Stimulated activated CD8-positive, alpha-beta memory T cell treated with anti-CD3 and anti-CD28 coated beads, Interleukin-7, amount 100 ng/mL, for 1 hour (primary cell): ENCODE data around the gene KLHL22.
"Not testable (repeated sequence)": the region's sequence is repeated elsewhere in the genome, so short reads cannot be mapped to it uniquely, and the experiment has no call there.

ENCODE experiments used
- DNase-seq, 2 donors: peaks; one replicate each; pipeline ENCODE4 v3.0.0-alpha.2; 2020; ENCODE audit warnings: low read depth in 2 of 2

The KLHL22 gene

GRCh38 chr22:20524004-20524481 is 28.4 kb upstream of the KLHL22 start:
- no peak for DNase-seq

GRCh38 chr22:20523086-20523983 is 27.7 kb upstream of the KLHL22 start:
- DNase-seq, result no peak

- no peak for DNase-seq
Measured at GRCh38 chr22:20522134-20523004, 26.8 kb upstream of the KLHL22 start.

GRCh38 chr22:20520093-20520511 is 24.5 kb upstream of the KLHL22 start:
- no peak for DNase-seq

GRCh38 chr22:20519558-20519957 is 24.0 kb upstream of the KLHL22 start:
- no peak for DNase-seq

- no peak for DNase-seq
Measured at GRCh38 chr22:20517841-20518592, 22.4 kb upstream of the KLHL22 start.

GRCh38 chr22:20517422-20517821 is 21.8 kb upstream of the KLHL22 start:
- DNase-seq, result no peak

GRCh38 chr22:20516399-20516798 is 20.8 kb upstream of the KLHL22 start:
- DNase-seq, result no peak

- DNase-seq, result no peak
Measured at GRCh38 chr22:20514658-20515406, 19.2 kb upstream of the KLHL22 start.

- no peak for DNase-seq
Measured at GRCh38 chr22:20511578-20512229, 16.1 kb upstream of the KLHL22 start.

- no peak for DNase-seq
Measured at GRCh38 chr22:20510811-20511577, 15.4 kb upstream of the KLHL22 start.

- DNase-seq, result no peak
Measured at GRCh38 chr22:20509344-20510047, 13.9 kb upstream of the KLHL22 start.

GRCh38 chr22:20508815-20509271 is 13.2 kb upstream of the KLHL22 start:
- DNase-seq, result no peak

- DNase-seq, result not testable (repeated sequence)
Measured at GRCh38 chr22:20508067-20508755, 12.6 kb upstream of the KLHL22 start.

- peak; percentile 74 to 76 for DNase-seq
Measured at GRCh38 chr22:20507253-20508066, 11.9 kb upstream of the KLHL22 start, which contains the start of gene MED15. TSS of gene MED15 (plus strand) at chr22:20507610. CDS start at chr22:20507679, 69 bp downstream.

- DNase-seq, result no peak
Measured at GRCh38 chr22:20506543-20507252, 11.1 kb upstream of the KLHL22 start.
